SH-SY5Y (cell line): ENCODE data around the gene IL10RB.

Source experiments
- GATA2 ChIP-seq: IDR thresholded peaks from 2 replicates; pipeline ENCODE4 v1.6.1; 2011; ENCODE audit warnings: mild to moderate bottlenecking, low read depth, low read length
- GATA3 ChIP-seq: IDR thresholded peaks from 2 replicates; pipeline ENCODE4 v1.6.1; 2011; ENCODE audit warnings: low read depth, mild to moderate bottlenecking, low read length, moderate library complexity

DNA sequence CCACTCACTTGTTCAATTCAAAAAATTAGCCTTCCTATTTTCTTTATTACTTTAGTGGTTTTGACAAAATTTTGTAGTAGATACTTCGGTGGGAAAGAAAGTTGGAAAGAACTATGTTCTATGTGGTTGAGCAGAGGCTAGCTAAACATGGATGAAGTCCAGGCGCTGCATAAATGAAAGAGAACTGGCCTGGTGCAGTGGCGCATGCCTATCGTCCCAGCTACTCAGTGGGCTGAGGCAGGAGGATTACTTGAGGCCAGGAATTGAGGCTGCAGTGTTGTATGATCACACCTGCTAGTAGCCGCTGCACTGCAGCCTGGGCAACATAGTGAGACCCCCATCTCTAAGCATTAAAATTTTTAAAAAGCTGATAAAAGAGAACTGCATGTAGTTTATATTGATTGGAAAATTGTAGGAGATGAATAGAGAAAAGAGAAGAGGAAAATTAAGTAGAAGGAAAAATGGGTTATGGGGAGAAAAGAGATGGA is 79.6 kb downstream of the IL10RB start:
- no peak for TF ChIP-seq GATA3
- TF ChIP-seq GATA2: no peak
